Suppressor macrophage treated with lipopolysaccharide for 1 hour (primary cell): ENCODE results near the gene MAP3K7CL.

ENCODE experiments used
- DNase-seq, 3 donors: peaks; one replicate each; pipeline ENCODE4 v3.0.0-alpha.2; 2020 to 2022

Gene MAP3K7CL

DNA sequence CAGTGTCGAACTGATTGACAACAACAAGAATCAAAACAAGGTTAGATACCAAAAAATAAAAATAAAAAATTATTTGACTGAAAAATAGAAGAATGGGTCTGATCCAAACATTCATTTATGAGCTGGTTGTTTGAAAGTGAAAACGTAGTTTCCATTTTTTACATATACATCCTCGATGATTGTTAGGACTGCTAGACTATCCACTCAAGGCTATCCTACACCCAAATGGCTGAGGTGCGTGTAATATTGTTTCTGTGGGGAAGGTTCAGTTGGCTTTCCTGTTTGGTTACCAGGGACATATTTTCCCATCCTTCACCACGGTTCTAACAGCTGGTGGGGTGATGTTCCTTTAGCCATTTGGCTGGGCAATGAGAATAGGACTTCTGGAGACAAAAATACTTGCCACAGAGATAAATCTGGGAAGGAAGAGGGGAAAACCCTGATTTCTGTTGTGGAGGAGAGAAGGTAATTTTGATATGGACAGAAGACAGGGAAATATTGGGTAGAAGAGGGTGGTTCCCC is 66.3 kb downstream of the MAP3K7CL start:
- DNase-seq, result peak; percentile 59 to 85 (median 72)

DNA sequence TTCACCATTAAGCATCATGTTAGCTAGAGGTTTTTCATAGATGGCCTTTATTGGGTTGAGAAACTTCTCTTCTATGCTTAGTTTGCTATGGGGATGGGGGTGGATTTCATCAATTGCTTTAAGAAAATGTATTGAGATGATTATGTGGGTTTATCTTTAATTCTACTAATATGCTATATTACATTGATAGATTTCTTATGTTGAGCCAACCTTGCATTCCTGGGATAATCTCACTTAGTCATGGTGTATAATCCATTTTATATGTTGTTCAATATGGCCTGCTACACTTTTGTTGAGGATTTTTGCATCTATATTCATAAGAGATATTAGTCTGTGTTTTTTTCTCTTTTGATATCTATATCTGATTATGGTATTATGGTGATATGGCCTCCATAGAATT is 70.7 kb downstream of the MAP3K7CL start:
- no peak for DNase-seq

DNA sequence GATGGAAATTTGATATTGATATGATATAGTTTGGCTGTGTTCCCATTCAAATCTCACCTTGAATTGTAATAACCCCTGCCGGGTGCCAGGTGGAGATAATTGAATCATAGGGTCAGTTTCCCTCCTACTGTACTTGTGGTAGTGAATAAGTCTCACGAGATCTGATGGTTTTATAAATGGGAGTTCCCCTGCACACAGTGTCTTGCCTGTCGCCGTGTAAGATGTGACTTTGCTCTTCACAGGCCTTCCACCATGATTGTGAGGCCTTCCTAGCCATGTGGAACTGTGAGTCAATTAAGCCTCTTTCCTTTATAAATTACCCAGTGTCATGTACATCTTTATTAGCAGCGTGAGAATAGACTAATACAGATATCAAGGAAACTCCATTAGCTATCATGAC is 74.6 kb downstream of the MAP3K7CL start:
- no peak for DNase-seq

DNA sequence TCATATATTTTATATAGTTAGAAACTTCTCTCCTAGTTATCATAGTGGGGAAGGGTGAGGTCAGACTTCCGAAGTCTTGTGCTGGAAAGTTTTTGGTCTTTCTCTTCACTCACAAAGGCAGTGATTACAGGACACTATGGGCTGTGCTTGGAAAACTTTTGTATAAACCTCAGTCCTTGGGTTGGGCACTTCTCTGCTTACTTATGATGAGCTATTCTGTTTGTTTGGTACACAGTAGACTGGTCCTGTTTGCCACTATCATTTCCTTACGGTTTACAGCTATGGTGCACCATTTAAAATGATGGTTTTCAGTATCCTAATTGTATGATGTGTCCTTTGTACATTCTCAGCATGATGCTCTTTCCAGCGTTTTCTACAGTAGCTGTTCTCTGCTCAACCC is 75.5 kb downstream of the MAP3K7CL start:
- no peak for DNase-seq

DNA sequence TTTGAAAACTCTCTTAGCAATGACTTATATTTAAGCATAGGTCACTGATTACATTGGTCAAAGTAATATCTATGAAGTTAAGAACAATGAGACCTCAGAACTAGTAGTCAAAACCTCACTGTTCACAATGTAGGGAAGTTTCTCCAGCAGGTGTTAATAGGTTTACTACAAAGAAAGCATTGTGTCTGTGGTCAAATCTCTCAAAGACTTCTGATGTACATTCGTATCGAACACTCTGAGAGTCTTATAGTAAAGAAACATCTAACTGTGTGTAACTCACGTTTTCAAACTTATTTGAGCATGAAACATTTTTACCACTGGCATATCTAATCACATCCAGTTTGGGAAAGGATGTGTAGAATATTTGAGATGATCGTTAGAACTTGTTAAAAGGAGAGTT is 76.0 kb downstream of the MAP3K7CL start:
- DNase-seq, result no peak

DNA sequence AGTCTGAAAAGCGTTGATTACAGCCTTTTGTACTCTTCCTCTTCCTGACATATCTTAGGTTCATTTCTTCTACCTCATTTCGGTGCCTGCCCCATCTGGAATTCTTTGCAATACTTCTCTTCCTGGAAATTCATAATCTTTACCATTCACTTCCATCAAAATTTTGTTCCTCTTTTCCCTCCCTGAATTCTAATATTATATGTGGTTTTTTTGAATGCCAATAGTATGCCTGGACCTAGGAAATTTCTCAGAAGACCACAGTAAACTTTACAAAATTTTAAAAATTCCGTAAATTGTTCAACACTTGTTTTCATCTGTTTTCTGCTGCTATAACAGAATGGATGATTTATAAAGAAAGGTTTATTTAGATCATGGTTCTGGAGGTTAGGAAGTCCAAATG is 76.8 kb downstream of the MAP3K7CL start:
- DNase-seq, result peak in 2 of 3 donors; percentile 58 to 82

DNA sequence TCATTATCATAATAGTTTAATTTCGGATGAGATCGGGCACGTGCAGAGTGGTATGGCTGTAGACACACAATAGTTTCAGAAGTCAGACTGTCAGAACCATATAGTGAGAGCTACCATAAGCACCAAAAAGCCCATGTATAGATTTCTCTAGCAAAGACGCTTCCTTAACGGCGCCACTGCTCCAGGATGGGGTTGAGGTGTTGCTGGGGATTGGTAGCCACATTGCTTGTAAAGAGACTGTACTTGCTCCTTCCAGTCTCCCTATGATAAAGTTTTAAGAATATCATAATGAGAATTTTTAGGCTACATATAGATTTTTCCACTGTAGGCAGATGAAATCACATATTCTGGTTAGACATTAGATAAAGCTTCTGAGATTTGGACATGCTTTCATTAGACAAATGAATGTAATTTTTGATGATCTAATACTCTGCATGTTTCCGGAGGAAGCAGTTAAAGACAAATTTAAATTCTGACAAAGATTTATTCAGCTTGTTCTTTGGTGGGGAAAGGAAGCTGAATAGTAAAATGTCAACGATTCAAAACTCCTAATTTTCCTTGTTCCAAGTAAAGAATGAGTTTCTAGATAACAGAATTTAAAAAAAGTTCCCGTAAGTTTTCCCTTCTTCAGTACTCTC is 77.7 kb downstream of the MAP3K7CL start:
- peak in 1 of 3 donors; percentile 56 for DNase-seq

DNA sequence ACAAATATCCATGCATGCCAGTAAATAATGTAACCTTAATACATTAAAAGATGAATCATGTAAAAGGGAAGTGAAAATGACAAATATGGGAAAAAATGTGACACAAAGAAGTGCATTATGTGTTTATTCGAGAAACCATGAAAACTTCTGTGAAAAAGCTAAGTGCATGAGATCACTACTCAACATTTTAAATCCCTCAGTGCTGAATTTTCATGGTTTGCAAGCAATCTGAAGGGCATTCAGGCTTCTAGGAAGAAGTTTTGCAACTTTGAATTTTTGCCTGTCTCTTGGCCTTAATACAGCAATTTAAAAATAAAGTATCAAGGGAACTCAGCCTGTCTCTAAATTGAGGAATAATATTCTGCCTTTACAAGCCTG is 78.2 kb downstream of the MAP3K7CL start:
- peak; percentile 81 to 100 (median 96) for DNase-seq

DNA sequence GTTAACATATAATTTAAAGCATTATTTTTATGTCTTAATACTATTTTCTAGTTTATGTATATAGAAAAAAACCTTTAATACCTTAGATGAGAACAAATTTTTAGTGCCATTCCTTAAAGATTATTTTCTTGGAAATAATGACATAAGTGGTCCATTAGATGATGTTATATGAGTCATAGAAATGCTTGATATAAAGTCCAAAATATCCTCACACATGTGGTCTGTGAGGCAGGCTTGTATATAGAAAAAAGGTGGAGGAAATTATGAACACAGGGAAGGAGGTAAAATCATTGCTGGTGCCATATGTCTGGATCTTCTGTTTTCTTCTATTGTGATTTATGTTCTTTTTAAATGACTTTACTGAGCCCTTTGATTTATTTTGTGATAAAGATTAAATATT is 79.3 kb downstream of the MAP3K7CL start:
- DNase-seq, result peak in 1 of 3 donors; percentile 61

DNA sequence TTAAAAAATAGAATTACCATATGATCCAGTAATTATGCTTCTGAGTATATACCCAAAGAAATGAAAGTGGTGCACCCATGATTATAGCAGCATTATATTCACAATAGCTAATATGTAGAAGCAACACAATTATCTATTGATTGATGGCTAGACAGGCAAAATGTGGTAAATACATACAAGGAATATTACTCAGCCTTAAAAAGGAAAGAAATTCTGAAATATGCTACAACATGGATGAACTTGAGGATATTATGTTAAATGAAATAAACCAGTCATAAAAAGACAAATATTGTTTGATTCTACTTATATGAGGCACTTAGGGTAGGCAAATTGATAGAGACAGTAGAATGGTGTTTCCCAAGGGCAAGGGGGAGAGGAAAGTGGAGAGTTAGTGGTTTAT is 80.8 kb downstream of the MAP3K7CL start:
- no peak for DNase-seq

DNA sequence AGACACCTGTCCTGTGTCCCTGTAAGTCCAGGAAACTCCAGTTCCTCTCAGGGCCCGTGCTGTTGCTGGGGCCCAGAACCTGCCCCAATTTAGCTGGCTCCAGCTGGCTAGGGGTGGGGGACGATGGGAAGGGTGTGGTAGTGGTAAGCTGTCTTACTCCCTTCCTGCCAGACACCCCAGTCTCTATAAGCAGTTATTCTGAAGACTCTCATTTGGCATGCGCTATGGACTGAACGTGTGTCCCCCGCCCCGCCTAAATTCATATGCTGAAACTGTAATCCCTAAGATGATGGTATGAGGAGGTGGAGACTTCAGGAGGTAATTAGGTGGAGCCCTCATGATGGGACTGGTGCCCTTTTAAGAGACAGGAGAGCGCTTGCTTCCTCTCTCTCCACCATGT is 82.0 kb downstream of the MAP3K7CL start:
- DNase-seq, result no peak

DNA sequence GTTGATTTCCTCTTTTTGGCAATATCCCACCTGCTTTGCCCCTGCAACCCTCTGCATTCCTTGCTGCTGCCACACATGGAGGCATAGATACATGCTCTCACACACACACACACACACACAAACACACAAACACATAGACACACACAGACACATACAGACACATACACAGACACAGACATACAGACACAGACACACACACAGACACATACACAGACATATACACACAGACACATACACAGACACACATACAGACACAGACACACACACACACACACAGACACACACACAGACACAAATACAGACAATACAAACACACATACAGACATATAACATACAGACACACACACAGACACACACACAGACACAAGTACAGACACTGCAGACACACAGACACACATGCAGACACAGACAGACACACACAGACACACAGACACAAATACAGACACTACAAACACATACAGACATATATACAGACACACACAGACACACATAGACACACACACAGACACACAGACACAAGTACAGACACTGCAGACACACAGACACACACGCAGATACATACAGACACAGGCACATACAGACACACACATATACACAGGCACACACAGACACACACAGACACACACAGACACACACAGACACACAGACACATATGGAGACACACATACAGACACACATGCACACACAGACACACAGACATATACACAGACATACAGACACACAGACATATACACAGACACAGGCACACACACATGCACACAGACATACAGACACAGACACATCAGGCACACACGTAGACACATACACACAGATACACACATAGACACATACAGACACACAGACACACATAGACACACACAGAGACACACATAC is 83.3 kb downstream of the MAP3K7CL start:
- no peak for DNase-seq

DNA sequence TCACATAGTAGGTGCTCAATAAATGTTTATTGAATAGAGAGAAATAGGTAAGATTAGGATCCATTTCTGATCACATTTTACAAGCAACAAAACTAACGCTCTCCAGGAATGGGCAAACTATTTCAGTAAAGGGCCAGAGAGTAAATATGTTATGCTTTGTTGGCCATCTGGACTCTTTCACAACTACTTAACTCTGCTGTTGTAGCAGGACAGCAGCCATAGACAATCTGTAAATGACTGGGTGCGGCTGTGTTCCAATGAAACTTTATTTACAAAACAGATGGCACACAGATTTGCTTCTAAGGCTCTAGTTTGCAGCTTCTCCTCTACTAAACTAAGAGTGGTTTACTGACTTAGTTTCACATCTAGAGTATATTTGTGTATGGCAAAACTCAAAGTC is 85.3 kb downstream of the MAP3K7CL start:
- no peak for DNase-seq

DNA sequence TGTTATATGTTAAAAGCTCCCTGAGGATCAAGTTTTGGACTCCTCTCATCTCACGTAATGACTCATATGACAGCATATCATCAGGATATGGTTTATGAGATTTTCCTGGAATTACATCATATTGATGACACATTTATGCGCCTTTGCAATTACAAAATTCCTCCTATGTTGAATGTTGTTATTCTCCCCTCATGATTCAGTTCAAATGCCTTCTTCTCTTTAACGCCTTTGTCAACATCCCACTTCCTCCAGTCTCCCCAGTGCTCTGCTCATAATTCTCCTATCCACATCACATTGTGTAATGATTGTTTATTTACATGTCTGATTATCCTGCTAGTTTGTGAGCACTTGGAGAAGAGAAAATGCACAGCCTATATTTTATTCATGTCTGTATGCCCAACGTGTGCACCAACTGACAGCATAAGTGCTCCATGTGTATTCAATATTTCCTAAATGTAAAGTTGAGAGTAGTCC is 87.4 kb downstream of the MAP3K7CL start:
- peak; percentile 80 to 99 (median 98) for DNase-seq

DNA sequence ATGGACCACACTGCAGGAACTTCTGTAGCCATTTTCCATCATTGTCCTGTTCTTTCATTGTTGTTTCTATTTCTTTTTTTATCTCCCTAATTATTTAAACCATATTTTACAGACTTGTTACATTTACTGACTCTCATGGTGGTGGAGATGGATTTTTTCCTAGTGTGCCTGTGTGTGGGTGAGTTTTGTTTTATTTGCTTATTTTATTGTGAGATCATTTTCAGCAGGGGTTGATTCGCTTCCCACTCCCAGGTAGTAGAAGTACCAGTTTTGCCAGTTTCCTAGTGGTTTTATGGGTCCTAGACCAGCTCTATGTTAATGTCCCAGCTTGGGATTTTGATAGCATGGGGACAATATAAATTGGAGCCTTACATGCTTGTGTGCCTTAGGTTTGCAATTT is 88.3 kb downstream of the MAP3K7CL start:
- DNase-seq, result no peak

DNA sequence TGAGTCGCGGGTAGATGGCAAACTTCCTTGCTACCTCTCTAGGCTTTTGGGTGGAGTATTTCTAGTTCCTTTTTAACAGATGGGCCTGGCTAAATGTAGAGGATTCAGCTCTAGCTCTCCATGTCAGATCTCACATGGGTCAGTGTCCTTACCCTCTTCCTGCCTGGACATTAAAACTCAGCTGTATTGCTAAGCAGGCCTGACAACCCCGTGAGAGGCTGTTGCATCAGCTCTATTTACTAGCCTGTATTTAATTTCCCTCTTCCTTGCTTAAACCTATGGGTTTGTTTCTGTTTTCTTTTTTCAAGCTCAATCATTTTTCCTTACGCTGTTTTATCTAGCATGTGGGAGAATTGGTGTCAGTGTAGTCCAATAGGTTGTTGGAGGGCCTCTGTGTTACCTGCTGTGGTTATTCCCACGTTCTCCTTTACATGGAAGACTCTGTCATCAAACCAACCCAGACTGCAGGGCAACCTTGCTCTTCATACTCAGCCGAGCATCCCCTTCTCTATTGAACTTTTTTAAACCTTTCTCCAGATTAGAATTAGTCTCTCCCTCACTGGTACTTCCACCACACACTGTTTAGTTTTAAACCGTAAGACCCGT is 88.8 kb downstream of the MAP3K7CL start:
- DNase-seq, result peak; percentile 84 to 91 (median 88)

DNA sequence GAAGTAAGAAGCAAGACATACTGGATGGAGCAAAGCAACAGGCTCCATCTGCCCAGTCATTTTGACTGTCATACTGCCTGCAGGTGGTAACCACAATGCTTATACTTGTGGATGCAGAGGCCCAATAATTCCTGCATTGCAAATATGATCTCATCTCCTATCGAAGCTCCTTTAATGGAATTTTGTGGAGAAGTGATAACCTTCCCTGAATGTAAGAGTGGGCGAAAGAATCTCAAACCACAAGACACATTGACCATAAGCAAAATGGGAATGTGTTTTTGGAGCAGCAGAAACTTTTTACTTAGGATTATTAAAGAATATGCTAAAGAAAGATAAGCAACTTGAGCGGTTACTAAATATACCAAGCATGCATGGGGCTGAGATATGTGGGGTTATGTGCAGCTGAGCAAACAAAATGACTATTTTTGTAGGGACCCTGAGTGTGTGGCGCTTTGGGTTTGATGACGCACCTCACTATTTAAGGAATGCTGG is 90.9 kb downstream of the MAP3K7CL start:
- DNase-seq, result no peak

DNA sequence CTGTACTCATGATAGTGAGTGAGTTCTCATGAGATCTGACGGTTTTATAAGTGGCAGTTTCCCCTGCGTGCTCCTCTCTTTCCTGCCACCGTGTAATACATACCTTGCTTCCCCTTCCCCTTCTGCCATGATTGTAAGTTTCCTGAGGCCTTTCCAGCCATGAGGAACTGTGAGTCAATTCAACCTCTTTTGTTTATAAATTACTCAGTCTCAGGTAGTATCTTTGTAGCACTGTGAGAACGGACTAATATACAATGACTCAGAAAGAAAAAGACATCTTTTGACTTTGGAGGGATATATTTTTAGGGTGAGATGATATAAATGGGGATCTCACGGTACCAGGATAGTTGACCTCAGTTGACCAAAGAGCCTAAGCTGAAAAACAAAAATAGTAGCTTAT is 93.6 kb downstream of the MAP3K7CL start:
- no peak for DNase-seq
